Hepatocyte (in vitro differentiated cells): ENCODE measurements around the gene COX19. TPM values are rescaled to one million over a fixed set of nuclear protein-coding genes. Genes with fewer than 3 reads are reported as not detected.

ENCODE experiments used
- DNase-seq: peaks from one replicate; pipeline ENCODE4 v3.0.0-alpha.2; 2016; ENCODE audit warnings: low spot score
- H2AFZ ChIP-seq: fragments of 200-600 bp; sonication (generic); 2 replicates; pipeline ENCODE4 v1.6.0; 2016; ENCODE audit warnings: antibody characterized with exemption, mild to moderate bottlenecking
- H3K27ac ChIP-seq: fragments of 200-600 bp; sonication (generic); 2 replicates; pipeline ENCODE4 v1.5.1; 2016; ENCODE audit warnings: mild to moderate bottlenecking
- H3K27me3 ChIP-seq: fragments of 200-600 bp; sonication (generic); 2 replicates; pipeline ENCODE4 v1.6.1; 2016
- H3K36me3 ChIP-seq: fragments of 200-600 bp; sonication (generic); replicated peaks from 2 replicates; pipeline ENCODE4 v1.5.1; 2016; ENCODE audit warnings: low read depth; ENCODE audit not compliant: insufficient read depth
- H3K4me1 ChIP-seq: fragments of 200-600 bp; sonication (generic); 2 replicates; pipeline ENCODE4 v1.5.1; 2016; ENCODE audit warnings: mild to moderate bottlenecking, moderate library complexity; ENCODE audit not compliant: insufficient read depth
- H3K4me2 ChIP-seq: fragments of 200-600 bp; sonication (generic); 2 replicates; pipeline ENCODE4 v1.6.0; 2016
- H3K4me3 ChIP-seq: fragments of 200-600 bp; sonication (generic); 2 replicates; pipeline ENCODE4 v1.5.1; 2016; ENCODE audit warnings: mild to moderate bottlenecking
- H3K79me2 ChIP-seq: fragments of 200-600 bp; sonication (generic); 2 replicates; pipeline ENCODE4 v1.6.0; 2017; ENCODE audit warnings: mild to moderate bottlenecking
- H3K9me2 ChIP-seq: fragments of 200-600 bp; sonication (generic); replicated peaks from 2 replicates; pipeline ENCODE4 v1.6.0; 2017; ENCODE audit warnings: mild to moderate bottlenecking; ENCODE audit not compliant: insufficient read depth
- H3K9me3 ChIP-seq: fragments of 200-600 bp; sonication (generic); 2 replicates; pipeline ENCODE4 v1.5.1; 2016; ENCODE audit warnings: low read depth, mild to moderate bottlenecking
- H4K20me1 ChIP-seq: fragments of 200-600 bp; sonication (generic); 2 replicates; pipeline ENCODE4 v1.6.0; 2016; ENCODE audit warnings: mild to moderate bottlenecking; ENCODE audit not compliant: insufficient read depth, poor library complexity, severe bottlenecking
- CTCF ChIP-seq: fragments of 200-600 bp; sonication (generic); IDR thresholded peaks from 2 replicates; pipeline ENCODE4 v1.5.1; 2016; ENCODE audit warnings: antibody characterized with exemption, mild to moderate bottlenecking; ENCODE audit not compliant: poor library complexity
- EZH2 ChIP-seq: fragments of 200-600 bp; sonication (generic); IDR thresholded peaks from 2 replicates; pipeline ENCODE4 v1.6.1; 2016; ENCODE audit warnings: antibody characterized with exemption, mild to moderate bottlenecking, borderline replicate concordance
- EZH2phosphoT487 ChIP-seq: fragments of 200-600 bp; sonication (generic); IDR thresholded peaks from one replicate; pipeline ENCODE4 v1.6.1; 2018; ENCODE audit warnings: antibody characterized with exemption, mild to moderate bottlenecking, low read depth, moderate library complexity; ENCODE audit not compliant: unreplicated experiment, severe bottlenecking
- WGBS: methylation state at CpG from one replicate; pipeline ENCODE4 v1.1.6; 2016; ENCODE audit warnings: low lambda C conversion rate; ENCODE audit errors: missing lambda C conversion rate; 5-methylcytosine and 5-hydroxymethylcytosine counted together
- polyA plus RNA-seq: library from polyadenylated mRNA; unstranded; fragments of >200 nt; fragmentation: Nextera tagmentation; extraction: Ambion mirVana; gene quantifications from 2 replicates; pipeline ENCODE4 v1.2.1, GENCODE V29; 2016
- total RNA-seq: library from RNA; depleted of rRNA; stranded (reverse); fragments of >200 nt; gene quantifications from 2 replicates; pipeline ENCODE4 v1.2.3, GENCODE V29; 2014

COX19 gene
- total and polyA plus RNA-seq, 2 experiments from 2014 or later, result 11.6 to 18.9 TPM

GRCh38 chr7:999941-1000935 lies 24.9 kb upstream of the COX19 start:
- no peak for DNase-seq
- H3K9me2 ChIP-seq, result no peaks in the 10 kb centered on the region
- H3K4me2 ChIP-seq, result no peak overlapping the region
- 93% methylated on average over 26 of the region's 52 CpGs for WGBS
- H3K4me1 ChIP-seq, result no peaks in the 10 kb centered on the region
- no peaks in the 10 kb centered on the region for H3K27me3 ChIP-seq
- H4K20me1 ChIP-seq, result no peaks in the 10 kb centered on the region
- no peak overlapping the region for H3K27ac ChIP-seq
- TF ChIP-seq EZH2 (no peak), CTCF (no peak), EZH2phosphoT487 (no peak)
- no peaks in the 10 kb centered on the region for H3K79me2 ChIP-seq
- no peaks in the 10 kb centered on the region for H3K9me3 ChIP-seq
- no peak overlapping the region for H3K4me3 ChIP-seq
- no peak overlapping the region for H2AFZ ChIP-seq
- H3K36me3 ChIP-seq, result no peaks in the 10 kb centered on the region

DNA sequence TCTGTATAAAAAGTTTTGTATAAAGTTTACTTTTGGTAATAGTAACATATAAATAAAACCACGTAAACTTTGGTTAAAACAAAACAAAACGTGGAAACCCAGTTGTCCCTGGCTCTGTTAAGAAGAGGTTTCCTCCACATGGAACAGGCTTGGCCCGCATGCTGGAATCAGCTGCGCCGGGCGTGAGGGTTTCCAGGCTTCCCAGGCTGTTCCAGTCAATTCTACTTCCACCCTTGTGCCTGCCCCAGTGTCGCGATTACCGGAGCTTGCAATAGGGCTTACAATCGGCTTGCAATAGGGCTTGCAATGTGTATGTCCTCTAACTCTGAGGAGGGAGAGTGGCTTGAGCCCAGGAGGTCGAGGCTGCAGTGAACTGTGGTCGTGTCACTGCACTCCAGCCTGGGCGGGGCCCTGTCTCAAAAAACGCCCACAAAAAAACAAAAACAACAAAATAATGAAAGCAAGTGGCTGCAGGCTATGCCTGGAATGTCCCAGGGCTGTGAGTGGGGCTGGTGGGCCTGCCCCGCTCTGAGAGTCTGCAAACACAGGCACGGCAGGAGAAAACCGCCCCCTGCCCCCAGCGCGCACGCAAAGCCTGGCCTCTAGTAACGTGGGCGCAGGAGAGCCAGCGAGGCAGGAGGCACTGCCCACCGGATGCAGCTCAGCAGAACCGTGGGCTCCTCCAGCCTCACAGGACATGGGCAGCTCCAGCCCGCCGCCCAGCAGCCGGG lies 24.0 kb upstream of the COX19 start:
- DNase-seq, result no peak
- Histone ChIP-seq H3K4me3 (no peak overlapping the region), H3K4me2 (no peak overlapping the region), H3K4me1 (no peaks in the 10 kb centered on the region), H3K27ac (no peak overlapping the region), H3K79me2 (no peaks in the 10 kb centered on the region), H4K20me1 (no peaks in the 10 kb centered on the region), H2AFZ (no peak overlapping the region), H3K9me3 (no peaks in the 10 kb centered on the region), H3K27me3 (no peaks in the 10 kb centered on the region), H3K9me2 (no peaks in the 10 kb centered on the region), H3K36me3 (no peaks in the 10 kb centered on the region)
- 85% methylated on average over 28 of the region's 28 CpGs for WGBS
- no peak for TF ChIP-seq EZH2
- TF ChIP-seq EZH2phosphoT487, result no peak
- TF ChIP-seq CTCF, result no peak

DNA sequence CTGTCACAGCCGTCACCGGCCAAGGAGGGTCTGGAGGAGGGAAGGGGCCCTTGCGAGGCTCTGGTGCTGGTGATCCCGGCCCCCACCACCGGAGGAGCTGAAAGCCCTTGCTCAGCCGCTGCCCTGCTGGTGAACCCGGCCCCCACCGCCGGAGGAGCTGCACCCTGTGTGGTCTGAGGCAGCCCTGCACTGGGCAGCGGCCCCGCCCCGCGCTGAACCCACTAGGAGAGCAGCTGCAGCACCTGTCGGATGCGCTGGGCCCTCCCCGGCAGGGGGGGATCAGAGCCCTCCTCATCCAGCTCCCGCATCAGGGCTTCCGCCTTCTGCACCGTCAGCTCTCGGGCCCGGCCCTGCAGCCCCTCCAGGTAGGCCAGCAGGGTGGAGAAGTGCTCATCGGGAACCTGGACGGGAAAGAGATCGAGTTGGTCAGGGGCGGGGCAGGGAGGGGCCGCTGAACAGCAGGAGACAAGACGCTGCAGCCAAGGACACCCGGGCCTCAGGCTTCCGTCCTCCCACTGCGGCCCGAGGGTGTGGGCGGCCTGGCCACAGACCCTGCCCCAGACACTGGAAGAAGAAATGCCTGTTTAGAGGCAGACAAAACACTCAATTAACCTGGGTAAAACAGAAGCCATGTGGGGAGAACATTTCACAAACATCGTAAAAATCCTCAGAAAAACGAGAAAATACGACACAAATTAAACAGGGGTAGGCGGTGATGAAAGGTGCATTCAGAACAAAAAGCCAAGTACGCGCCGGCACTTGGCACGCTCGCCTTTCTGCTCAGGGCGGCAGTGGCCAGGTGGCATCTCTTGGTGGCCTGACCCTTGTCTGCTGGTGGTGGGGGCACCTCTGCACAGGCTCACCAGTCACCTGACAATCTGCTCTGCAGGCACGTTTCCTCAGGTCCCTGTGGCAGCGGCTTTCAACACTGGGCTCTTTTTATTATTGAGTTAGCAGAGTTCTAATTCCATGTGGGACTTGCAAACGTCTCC lies 22.4 kb upstream of the COX19 start:
- Histone ChIP-seq H3K27ac (no peak overlapping the region), H3K9me3 (no peaks in the 10 kb centered on the region), H3K36me3 (no peaks in the 10 kb centered on the region), H3K4me3 (no peak overlapping the region), H4K20me1 (no peaks in the 10 kb centered on the region), H3K9me2 (no peaks in the 10 kb centered on the region), H3K79me2 (no peaks in the 10 kb centered on the region), H2AFZ (no peak overlapping the region), H3K4me1 (peaks cover 3% of the 10 kb centered on the region), H3K27me3 (no peaks in the 10 kb centered on the region), H3K4me2 (no peak overlapping the region)
- 86% methylated on average over 38 of the region's 45 CpGs for WGBS
- TF ChIP-seq CTCF, result no peak
- no peak for TF ChIP-seq EZH2phosphoT487
- no peak for TF ChIP-seq EZH2
- no peak for DNase-seq
